Activated naive CD4-positive, alpha-beta T cell treated with anti-CD3 and anti-CD28 coated beads, Interleukin-2, amount 10 ng/mL, durations not matched to agents 7 days and 5 days (primary cell): ENCODE results near the gene SNRPA.
"Not testable (repeated sequence)": the region's sequence is repeated elsewhere in the genome, so short reads cannot be mapped to it uniquely, and the experiment has no call there.

Experiments used
- CTCF ChIA-PET: fragments of 350-600 bp; sonication (Branson Sonifier 250); formaldehyde crosslinking; loops from one replicate; lab custom pipeline; 2021; ENCODE audit warnings: antibody characterized with exemption; lab: Charles Lee
- DNase-seq: peaks from one replicate; pipeline ENCODE4 v3.0.0-alpha.2; 2020
- H3K27ac Mint-ChIP-seq: one replicate; pipeline ENCODE4 v1.8.0; 2021; ENCODE audit warnings: mild to moderate bottlenecking, moderate library complexity, mixed read lengths
- H3K27me3 Mint-ChIP-seq: one replicate; pipeline ENCODE4 v1.8.0; 2021; ENCODE audit warnings: mild to moderate bottlenecking, mixed read lengths
- H3K36me3 Mint-ChIP-seq: one replicate; pipeline ENCODE4 v1.8.0; 2021; ENCODE audit warnings: mixed read lengths
- H3K4me1 Mint-ChIP-seq: one replicate; pipeline ENCODE4 v1.8.0; 2021; ENCODE audit warnings: mixed read lengths
- H3K4me3 Mint-ChIP-seq: one replicate; pipeline ENCODE4 v1.8.0; 2021; ENCODE audit warnings: mild to moderate bottlenecking, moderate library complexity, mixed read lengths
- H3K9me3 Mint-ChIP-seq: one replicate; pipeline ENCODE4 v1.8.0; 2021; ENCODE audit warnings: mixed read lengths

The SNRPA gene

DNA sequence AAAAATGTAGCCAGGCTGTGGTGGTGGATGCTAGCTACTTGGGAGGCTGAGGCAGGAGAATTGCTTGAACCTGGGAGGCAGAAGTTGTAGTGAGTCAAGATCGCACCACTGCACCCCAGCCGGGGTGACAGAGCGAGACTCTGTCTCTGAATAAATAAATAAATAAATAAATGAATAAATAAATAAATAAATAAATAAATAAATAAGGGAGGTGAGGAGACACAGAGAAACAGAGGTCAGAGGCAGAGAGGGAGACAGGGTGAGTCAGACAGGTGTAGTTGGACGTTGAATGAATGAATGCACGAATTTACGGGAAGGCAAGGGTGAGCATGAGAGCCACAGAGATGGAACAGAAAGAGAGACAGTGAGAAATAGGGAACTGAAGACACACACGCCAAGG lies 30.1 kb downstream of the SNRPA start:
- Mint-ChIP-seq H3K27ac (no peak overlapping the region), H3K36me3 (peaks cover 27% of the 10 kb centered on the region), H3K27me3 (no peaks in the 10 kb centered on the region), H3K4me1 (peaks cover 36% of the 10 kb centered on the region), H3K9me3 (no peaks in the 10 kb centered on the region), H3K4me3 (no peak overlapping the region)
- DNase-seq: no peak
- CTCF ChIA-PET: no interaction called here

DNA sequence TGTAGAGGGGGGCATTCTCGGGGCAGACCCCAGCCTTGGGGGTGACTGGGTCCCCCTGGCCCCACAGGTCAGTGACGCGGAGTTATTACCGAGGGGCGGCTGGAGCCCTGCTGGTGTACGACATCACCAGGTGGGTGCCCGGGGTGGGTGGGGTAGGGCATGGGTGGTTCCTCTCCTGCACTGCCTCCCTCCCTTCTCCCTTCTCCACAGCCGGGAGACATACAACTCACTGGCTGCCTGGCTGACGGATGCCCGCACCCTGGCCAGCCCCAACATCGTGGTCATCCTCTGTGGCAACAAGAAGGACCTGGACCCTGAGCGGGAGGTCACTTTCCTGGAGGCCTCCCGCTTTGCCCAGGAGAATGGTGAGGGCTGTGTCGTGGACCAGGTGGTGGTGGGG lies 32.7 kb downstream of the SNRPA start:
- H3K36me3 Mint-ChIP-seq: peaks cover 30% of the 10 kb centered on the region
- no peaks in the 10 kb centered on the region for H3K27me3 Mint-ChIP-seq
- DNase-seq: no peak
- H3K9me3 Mint-ChIP-seq: no peaks in the 10 kb centered on the region
- CTCF ChIA-PET: interaction anchor here (0.8 kb wide), 1 partner anchor 169 kb away, joined by 4 read pairs; no protein-coding TSS in a partner anchor
- H3K4me1 Mint-ChIP-seq: peaks cover 20% of the 10 kb centered on the region
- no peak overlapping the region for H3K4me3 Mint-ChIP-seq
- no peak overlapping the region for H3K27ac Mint-ChIP-seq

DNA sequence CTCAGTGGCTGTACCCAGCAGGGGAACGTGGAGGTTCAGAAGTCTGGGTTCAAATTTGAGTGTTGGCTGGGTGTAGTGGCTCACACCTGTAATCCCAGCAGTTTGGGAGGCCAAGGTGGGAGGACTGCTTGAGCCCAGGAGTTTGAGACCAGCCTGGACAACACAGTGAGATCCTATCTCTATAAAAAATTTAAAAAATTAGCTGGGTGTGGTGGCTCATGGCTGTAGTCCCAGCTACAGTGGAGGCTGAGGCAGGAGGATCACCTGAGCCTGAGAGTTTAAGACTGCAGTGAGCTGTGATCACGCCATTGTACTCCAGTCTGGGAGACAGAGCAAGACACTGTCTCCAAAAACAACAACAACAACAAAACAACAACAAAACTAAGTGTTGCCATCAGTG lies 33.1 kb downstream of the SNRPA start:
- not testable (repeated sequence) for DNase-seq, H3K27ac Mint-ChIP-seq, H3K27me3 Mint-ChIP-seq, H3K9me3 Mint-ChIP-seq, H3K4me3 Mint-ChIP-seq
- CTCF ChIA-PET: interaction anchor here (0.8 kb wide), 1 partner anchor 170 kb away, joined by 4 read pairs; no protein-coding TSS in a partner anchor
- H3K4me1 Mint-ChIP-seq: peaks cover 16% of the 10 kb centered on the region
- peaks cover 29% of the 10 kb centered on the region for H3K36me3 Mint-ChIP-seq

DNA sequence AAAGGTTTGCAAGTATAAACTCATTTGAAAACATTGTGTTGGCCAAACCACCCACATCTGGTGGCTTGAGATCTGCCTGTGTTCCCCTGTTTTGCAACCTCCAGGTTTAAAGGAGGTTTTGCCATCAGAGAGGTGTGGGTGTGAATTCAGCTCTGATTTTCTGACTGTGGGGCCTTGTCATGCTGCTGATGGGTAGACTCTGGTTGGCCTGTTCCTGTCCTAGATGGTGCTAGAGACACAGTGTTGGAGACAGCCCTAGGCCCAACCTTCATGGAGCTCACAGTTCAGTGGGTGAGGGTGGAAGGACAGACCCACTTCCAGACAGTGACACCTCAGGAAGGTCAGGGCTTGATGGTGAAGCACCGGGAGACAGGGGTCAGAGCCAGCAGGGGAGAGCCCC lies 34.5 kb downstream of the SNRPA start:
- CTCF ChIA-PET: no interaction called here
- peaks cover 5% of the 10 kb centered on the region for H3K4me1 Mint-ChIP-seq
- DNase-seq: no peak
- no peaks in the 10 kb centered on the region for H3K27me3 Mint-ChIP-seq
- no peak overlapping the region for H3K4me3 Mint-ChIP-seq
- H3K27ac Mint-ChIP-seq: no peak overlapping the region
- no peaks in the 10 kb centered on the region for H3K9me3 Mint-ChIP-seq
- H3K36me3 Mint-ChIP-seq: peaks cover 32% of the 10 kb centered on the region

DNA sequence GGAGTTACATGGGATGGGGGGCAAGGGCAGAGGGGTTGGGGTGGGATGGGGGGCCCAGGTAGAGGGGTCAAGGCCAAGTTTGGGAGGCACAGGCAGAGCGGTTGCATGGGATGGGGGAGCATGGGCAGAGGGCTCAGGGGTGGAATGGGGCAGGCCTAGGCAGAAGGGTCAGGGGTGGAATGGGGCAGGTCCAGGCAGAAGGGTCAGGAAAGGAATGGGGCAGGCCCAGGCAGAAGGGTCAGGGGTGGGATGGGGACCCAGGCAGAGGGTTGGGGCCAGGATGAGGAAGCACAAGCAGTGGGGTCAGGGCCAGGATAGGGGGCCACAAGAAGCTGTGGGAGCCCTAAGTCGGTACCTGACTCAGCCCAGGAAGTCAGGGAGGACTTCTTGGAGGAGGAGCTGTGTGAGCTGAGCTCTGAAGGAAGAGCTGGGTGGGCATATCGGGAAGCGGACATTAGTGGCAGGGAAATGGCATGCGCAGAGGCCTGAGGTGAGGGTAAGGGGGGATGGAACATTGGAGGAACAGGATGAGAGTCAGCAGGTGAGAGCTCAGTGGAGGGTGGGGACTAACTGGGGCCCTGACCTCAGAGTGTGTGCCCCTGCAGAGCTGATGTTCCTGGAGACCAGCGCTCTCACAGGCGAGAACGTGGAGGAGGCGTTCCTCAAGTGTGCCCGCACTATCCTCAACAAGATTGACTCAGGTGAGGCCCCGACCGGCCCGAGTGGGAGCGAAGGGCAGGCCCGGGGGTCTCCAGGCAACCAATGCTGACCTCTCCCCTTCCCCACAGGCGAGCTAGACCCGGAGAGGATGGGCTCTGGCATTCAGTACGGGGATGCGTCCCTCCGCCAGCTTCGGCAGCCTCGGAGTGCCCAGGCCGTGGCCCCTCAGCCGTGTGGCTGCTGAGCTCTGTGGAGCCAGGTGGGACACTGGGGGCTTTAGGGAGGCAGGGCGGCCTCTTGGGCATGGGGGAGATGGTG lies 35.3 kb downstream of the SNRPA start:
- H3K4me1 Mint-ChIP-seq: peaks cover 4% of the 10 kb centered on the region
- H3K4me3 Mint-ChIP-seq: no peak overlapping the region
- H3K36me3 Mint-ChIP-seq: peaks cover 32% of the 10 kb centered on the region
- no peak overlapping the region for H3K27ac Mint-ChIP-seq
- no peaks in the 10 kb centered on the region for H3K27me3 Mint-ChIP-seq
- no peaks in the 10 kb centered on the region for H3K9me3 Mint-ChIP-seq
- no peak for DNase-seq
- CTCF ChIA-PET: interaction anchor here (0.9 kb wide), 1 partner anchor 12 kb away, joined by 4 read pairs; the partner anchor contains the start of gene EGLN2

DNA sequence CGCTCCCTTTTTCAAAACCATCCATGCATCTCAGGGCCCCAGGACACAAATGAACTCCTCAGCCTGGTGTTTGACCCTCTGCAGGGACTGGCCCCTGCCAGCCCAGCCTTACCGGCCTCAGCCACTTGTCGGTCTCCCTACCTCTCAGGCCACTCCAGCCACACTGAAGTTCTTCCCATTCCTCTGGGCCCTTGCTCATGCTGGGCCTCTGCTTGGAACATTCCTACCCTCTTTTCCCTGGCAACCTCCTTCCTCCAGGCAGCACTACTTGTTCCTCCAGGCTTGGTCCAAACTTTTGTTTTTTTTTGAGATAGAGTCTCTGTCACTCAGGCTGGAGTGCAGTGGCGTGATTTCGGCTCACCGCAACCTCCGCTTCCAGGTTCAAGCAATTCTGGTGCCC lies 40.3 kb downstream of the SNRPA start:
- CTCF ChIA-PET: no interaction called here
- no peaks in the 10 kb centered on the region for H3K27me3 Mint-ChIP-seq
- no peak overlapping the region for H3K27ac Mint-ChIP-seq
- H3K36me3 Mint-ChIP-seq: peaks cover 33% of the 10 kb centered on the region
- H3K4me3 Mint-ChIP-seq: no peak overlapping the region
- DNase-seq: no peak
- peaks cover 10% of the 10 kb centered on the region for H3K4me1 Mint-ChIP-seq
- H3K9me3 Mint-ChIP-seq: no peaks in the 10 kb centered on the region

DNA sequence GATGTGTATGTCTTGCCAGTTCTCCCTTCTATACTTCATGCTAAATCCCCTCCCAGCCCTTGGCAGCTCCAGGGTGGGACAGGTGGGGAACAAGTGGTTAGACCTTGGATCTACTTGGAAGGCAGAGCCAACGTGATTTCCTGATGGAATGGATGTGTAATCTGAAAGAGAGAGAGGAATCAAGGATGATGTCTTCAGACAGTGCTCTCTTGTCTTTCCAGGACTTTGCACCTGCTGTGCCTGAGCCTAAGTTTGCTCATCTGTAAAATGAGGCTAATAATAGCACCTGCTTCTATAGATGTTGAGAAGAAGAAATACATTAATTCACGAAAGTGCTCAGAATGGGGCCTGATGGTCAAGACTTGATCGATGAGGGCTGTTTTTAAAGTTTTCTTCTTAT lies 41.0 kb downstream of the SNRPA start:
- DNase-seq: no peak
- H3K36me3 Mint-ChIP-seq: peaks cover 30% of the 10 kb centered on the region
- no peak overlapping the region for H3K27ac Mint-ChIP-seq
- peaks cover 10% of the 10 kb centered on the region for H3K4me1 Mint-ChIP-seq
- CTCF ChIA-PET: interaction anchor here (2.0 kb wide), 1 partner anchor 14 kb away, joined by 11 read pairs; the partner anchor contains the start of gene RAB4B
- no peaks in the 10 kb centered on the region for H3K9me3 Mint-ChIP-seq
- no peak overlapping the region for H3K4me3 Mint-ChIP-seq
- no peaks in the 10 kb centered on the region for H3K27me3 Mint-ChIP-seq

DNA sequence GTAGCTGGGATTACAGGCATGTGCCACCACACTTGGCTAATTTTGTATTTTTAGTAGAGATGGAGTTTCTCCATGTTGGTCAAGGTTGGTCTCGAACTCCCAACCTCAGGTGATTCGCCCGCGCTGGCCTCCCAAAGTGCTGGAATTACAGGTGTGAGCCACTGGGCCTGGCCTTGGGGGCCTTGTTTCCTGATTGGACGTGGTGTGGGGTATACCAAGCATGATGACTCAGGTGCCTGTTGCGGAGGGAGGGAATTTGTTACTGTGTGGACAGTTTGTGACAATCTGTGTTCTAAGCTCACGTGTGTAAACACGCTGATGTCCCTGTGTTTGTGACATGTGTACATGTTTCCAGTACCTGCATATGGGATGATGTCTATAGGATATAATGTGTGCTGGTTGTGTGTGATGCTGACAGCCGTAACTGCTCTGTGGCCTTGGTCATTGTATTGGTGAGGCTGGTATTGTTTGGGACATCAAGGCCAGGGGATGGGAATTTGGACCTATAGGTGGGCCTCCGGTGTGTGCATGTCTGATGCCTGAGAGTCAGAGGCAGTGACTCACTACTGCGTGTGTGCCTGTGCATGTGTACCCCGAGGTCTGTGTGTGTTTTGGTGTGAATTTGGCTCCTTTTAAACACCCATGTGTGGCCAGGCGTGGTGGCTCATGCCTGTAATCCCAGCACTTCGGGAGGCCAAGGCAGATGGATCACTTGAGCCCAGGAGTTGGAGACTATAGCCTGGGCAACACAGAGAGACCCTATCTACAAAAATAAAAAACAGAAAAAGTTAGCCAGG lies 46.4 kb downstream of the SNRPA start:
- CTCF ChIA-PET: interaction anchor here (1.0 to 3.9 kb wide), 3 partner anchors 11 to 45 kb away, joined by 3 to 24 read pairs (median 5); partner anchors contain the start of gene RAB4B
- DNase-seq: no peak
- Mint-ChIP-seq H3K36me3 (peaks cover 39% of the 10 kb centered on the region), H3K4me3 (peak overlapping the region; percentile 39), H3K9me3 (no peaks in the 10 kb centered on the region), H3K27ac (peak overlapping the region; percentile 98), H3K4me1 (peaks cover 38% of the 10 kb centered on the region), H3K27me3 (no peaks in the 10 kb centered on the region)

DNA sequence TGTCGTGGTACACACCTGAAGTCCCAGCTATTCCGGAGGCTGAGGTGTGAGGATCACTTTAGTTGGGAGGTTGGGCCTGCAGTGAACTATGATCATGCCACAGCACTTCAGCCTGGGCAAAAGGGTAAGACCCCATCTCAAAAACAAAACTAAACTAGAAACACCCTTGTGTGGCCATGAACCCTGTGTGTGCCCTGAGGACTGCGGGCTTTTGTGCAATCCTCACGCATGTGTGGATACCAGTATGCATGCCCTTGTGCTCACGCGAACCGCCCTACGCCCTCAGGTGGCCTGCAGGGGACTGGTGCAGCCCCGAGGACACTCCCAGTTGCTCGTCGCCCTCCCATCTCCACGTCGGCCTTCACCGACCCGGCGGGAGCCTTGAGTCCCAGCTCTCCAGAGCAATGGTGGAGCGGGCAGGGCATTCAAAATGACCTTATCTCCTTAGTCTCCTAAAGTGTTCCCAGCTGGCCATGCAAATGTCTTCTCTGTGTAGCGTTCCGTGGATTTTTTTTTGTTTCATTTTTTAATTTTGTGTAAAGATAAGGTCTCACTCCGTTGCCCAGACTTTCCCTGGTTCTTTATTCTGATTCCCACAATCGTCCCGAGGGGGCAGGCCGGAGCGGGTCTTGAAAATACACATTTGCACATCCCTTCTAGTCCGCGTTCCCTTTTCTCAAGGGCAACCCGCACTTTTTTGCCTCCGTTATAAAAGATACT lies 47.1 kb downstream of the SNRPA start:
- Mint-ChIP-seq H3K27ac (peak overlapping the region; percentile 98), H3K36me3 (peaks cover 42% of the 10 kb centered on the region), H3K9me3 (no peaks in the 10 kb centered on the region), H3K4me1 (peaks cover 44% of the 10 kb centered on the region), H3K27me3 (no peaks in the 10 kb centered on the region), H3K4me3 (peak overlapping the region; percentile 84)
- CTCF ChIA-PET: interaction anchor here (0.8 to 3.9 kb wide), 7 partner anchors 8 to 194 kb away, joined by 3 to 24 read pairs (median 3); partner anchors contain the start of gene RAB4B
- peak; percentile 81 for DNase-seq

DNA sequence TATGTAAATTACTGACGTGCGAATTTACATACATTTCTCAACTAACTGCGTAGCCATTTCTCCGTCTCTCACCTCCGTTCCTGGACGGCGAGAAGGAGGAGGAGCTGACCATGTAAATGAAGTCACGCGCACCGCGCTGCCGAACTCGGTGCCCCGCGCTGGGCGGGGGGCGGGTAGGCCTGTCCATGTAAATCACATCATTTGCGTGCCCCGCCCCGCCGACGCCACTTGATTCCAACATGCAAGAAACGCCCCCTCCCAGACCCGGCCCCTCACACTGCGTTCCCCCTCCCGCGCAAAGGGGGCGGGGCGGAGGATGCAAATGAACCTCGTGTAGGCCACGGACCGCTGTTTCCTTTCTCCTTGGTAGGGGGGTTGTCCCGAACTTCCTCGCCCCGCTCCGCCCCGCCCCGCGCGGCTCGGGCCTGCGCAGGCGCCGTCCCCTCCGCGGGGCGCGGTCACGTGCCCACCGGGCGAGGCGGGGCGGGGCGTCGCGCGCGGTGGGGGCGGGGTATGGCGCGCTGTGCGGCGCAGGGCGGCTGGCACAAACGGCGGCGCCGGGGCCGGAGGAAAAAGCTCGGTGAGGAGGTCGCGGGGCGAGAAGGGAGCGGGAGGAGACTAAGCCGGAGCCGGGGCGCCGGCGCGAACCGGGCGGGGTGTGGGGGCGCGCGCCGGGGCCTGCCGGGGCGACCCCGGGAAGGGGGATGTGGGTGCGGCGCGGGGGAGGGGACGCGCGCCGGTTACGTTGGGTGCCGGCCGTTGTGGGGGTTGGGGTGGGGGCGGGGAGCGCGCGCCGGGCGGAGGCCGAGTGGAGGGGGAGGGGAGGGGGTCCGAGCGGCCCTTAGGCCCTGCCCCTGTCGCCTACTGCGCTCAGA lies 47.9 kb downstream of the SNRPA start, which contains the start of gene EGLN2:
Gene EGLN2, plus strand, starts transcription at position 509 of the 875 bp plus-strand sequence. CDS start 1,382 bp downstream, outside the sequence.
- Mint-ChIP-seq H3K9me3 (no peaks in the 10 kb centered on the region), H3K27ac (peak within 1 kb of the TSS; percentile 98), H3K4me1 (peaks cover 52% of the 10 kb centered on the region), H3K4me3 (peak within 1 kb of the TSS; percentile 92), H3K36me3 (peaks cover 43% of the 10 kb centered on the region), H3K27me3 (no peaks in the 10 kb centered on the region)
- CTCF ChIA-PET: interaction anchor here (0.8 to 3.9 kb wide), 8 partner anchors 8 to 195 kb away, joined by 3 to 24 read pairs (median 4); partner anchors contain the start of gene RAB4B
- peak; percentile 100 for DNase-seq

DNA sequence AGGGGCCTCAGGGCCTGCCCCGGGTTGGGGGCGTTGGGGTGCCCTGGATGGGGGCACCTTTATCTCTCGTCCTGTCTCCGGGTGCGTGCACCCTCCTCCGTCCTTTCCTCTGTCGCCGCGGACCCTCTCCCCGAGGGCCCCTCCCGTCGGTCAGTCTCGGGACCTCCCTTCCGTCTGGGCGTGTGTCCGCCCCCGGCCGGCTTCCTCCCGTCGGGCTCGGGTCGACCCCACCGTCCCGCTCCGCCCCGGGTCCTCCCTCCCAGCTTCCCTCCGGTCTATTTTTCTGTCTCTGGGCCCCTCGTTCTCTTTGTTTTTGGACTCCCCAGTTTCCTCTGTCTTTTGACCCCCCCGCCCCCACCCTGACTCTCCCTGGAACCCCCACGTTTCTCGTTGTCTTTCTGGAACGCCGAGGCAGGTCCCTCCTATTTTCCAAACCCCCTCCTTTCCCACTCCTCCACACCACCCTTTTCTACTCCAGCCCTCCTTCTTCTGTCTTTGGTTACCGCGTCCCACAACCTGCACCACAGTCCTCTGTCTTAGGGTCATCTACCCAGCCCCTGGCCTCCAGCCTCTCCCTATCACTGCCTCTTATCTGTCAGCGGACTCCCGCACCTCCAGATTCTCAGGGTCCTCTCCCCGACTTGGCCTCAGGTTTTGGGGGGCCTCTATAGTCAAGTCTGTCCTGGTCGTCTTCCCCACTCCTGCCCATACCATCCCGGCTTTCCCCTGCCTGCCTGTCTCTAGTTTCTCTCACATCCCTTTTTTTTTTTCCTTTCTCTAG lies 48.7 kb downstream of the SNRPA start:
- Mint-ChIP-seq H3K4me3 (peak overlapping the region; percentile 92), H3K36me3 (peaks cover 49% of the 10 kb centered on the region), H3K27ac (peak overlapping the region; percentile 91), H3K4me1 (peaks cover 60% of the 10 kb centered on the region), H3K9me3 (no peaks in the 10 kb centered on the region), H3K27me3 (no peaks in the 10 kb centered on the region)
- DNase-seq: peak; percentile 58
- CTCF ChIA-PET: interaction anchor here (1.0 to 1.5 kb wide), 2 partner anchors 13 to 45 kb away, joined by 4 read pairs; no protein-coding TSS in a partner anchor

DNA sequence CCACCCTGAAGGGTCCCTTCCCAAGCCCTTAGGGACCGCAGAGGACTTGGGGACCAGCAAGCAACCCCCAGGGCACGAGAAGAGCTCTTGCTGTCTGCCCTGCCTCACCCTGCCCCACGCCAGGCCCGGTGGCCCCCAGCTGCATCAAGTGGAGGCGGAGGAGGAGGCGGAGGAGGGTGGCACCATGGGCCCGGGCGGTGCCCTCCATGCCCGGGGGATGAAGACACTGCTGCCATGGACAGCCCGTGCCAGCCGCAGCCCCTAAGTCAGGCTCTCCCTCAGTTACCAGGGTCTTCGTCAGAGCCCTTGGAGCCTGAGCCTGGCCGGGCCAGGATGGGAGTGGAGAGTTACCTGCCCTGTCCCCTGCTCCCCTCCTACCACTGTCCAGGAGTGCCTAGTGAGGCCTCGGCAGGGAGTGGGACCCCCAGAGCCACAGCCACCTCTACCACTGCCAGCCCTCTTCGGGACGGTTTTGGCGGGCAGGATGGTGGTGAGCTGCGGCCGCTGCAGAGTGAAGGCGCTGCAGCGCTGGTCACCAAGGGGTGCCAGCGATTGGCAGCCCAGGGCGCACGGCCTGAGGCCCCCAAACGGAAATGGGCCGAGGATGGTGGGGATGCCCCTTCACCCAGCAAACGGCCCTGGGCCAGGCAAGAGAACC lies 49.5 kb downstream of the SNRPA start:
- no peak for DNase-seq
- Mint-ChIP-seq H3K9me3 (no peaks in the 10 kb centered on the region), H3K4me3 (peak overlapping the region; percentile 92), H3K27me3 (no peaks in the 10 kb centered on the region), H3K27ac (peak overlapping the region; percentile 91), H3K4me1 (peaks cover 68% of the 10 kb centered on the region), H3K36me3 (peaks cover 55% of the 10 kb centered on the region)
- CTCF ChIA-PET: no interaction called here
